WTC11 (cell line): ENCODE measurements around the gene LARP4B.

Source experiments
- AR ChIP-seq: fragments of 250-450 bp; sonication (Bioruptor Pico); IDR thresholded peaks from 2 replicates; pipeline ENCODE4 v1.9.0; 2021; ENCODE audit warnings: mild to moderate bottlenecking
- CBFB ChIP-seq: sonication (generic); formaldehyde crosslinking; IDR thresholded peaks from 2 replicates; pipeline ENCODE4 v1.8.1; 2022; ENCODE audit warnings: mild to moderate bottlenecking, low read depth, missing genetic modification reagents
- CTCF ChIP-seq: fragments of 200-600 bp; IDR thresholded peaks from 2 replicates; pipeline ENCODE4 v1.8.0; 2022; ENCODE audit warnings: antibody characterized with exemption
- ELF4 ChIP-seq: sonication (generic); formaldehyde crosslinking; IDR thresholded peaks from 2 replicates; pipeline ENCODE4 v1.8.1; 2022; ENCODE audit warnings: low read depth, mild to moderate bottlenecking, moderate library complexity, missing genetic modification reagents
- JUN ChIP-seq: sonication (generic); formaldehyde crosslinking; IDR thresholded peaks from 2 replicates; pipeline ENCODE4 v1.8.0; 2023; ENCODE audit warnings: mild to moderate bottlenecking, missing genetic modification reagents
- MAX ChIP-seq: sonication (generic); formaldehyde crosslinking; IDR thresholded peaks from 2 replicates; pipeline ENCODE4 v1.8.0; 2022; ENCODE audit warnings: mild to moderate bottlenecking, missing genetic modification reagents
- MLX ChIP-seq: sonication (generic); formaldehyde crosslinking; IDR thresholded peaks from 2 replicates; pipeline ENCODE4 v1.8.1; 2023; ENCODE audit warnings: mild to moderate bottlenecking, missing genetic modification reagents, moderate library complexity
- SMAD3 ChIP-seq: sonication (generic); formaldehyde crosslinking; IDR thresholded peaks from 2 replicates; pipeline ENCODE4 v1.8.0; 2022; ENCODE audit warnings: missing genetic modification reagents, mild to moderate bottlenecking, borderline replicate concordance
- SMAD4 ChIP-seq: sonication (generic); formaldehyde crosslinking; IDR thresholded peaks from 2 replicates; pipeline ENCODE4 v1.8.0; 2022; ENCODE audit warnings: mild to moderate bottlenecking, missing genetic modification reagents
- TCF7 ChIP-seq: sonication (generic); formaldehyde crosslinking; IDR thresholded peaks from 2 replicates; pipeline ENCODE4 v1.8.0; 2022; ENCODE audit warnings: mild to moderate bottlenecking, low read depth, missing genetic modification reagents, moderate library complexity
- ZBTB21 ChIP-seq: sonication (generic); formaldehyde crosslinking; IDR thresholded peaks from 2 replicates; pipeline ENCODE4 v1.8.1; 2023; ENCODE audit warnings: mild to moderate bottlenecking, missing genetic modification reagents, borderline replicate concordance
- ZNF121 ChIP-seq: sonication (generic); formaldehyde crosslinking; IDR thresholded peaks from 2 replicates; pipeline ENCODE4 v1.8.0; 2023; ENCODE audit warnings: missing genetic modification reagents
- TF ChIP-seq, protein P1 (sequence below): sonication (generic); formaldehyde crosslinking; conservative IDR thresholded peaks from 2 replicates; pipeline ENCODE4 v1.8.1; 2022; ENCODE audit warnings: mild to moderate bottlenecking, missing genetic modification reagents

GRCh38 chr10:856416-857157, 74.9 kb downstream of the LARP4B start:
- TF ChIP-seq CTCF (no peak), ELF4 (CRISPR knock-in tag) (no peak), SMAD3 (CRISPR knock-in tag) (no peak), ZNF121 (CRISPR knock-in tag) (no peak), AR (CRISPR knock-in tag) (no peak), JUN (CRISPR knock-in tag) (no peak), TCF7 (no peak), CBFB (CRISPR knock-in tag) (no peak), MLX (no peak), MAX (CRISPR knock-in tag) (no peak), ZBTB21 (CRISPR knock-in tag) (no peak), SMAD4 (CRISPR knock-in tag) (no peak)
- TF ChIP-seq, protein P1, sequence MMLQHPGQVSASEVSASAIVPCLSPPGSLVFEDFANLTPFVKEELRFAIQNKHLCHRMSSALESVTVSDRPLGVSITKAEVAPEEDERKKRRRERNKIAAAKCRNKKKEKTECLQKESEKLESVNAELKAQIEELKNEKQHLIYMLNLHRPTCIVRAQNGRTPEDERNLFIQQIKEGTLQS (CRISPR knock-in tag), result no peak
